GM10248 (cell line): ENCODE data around the gene KDM2A.

Source experiments
- CTCF ChIA-PET: fragments of 300-600 bp; sonication (Branson Sonifier 250); formaldehyde crosslinking; extraction: SDS; loops from one replicate; lab custom pipeline; 2021; ENCODE audit warnings: antibody characterized with exemption; lab: Yijun Ruan, JAX
- POLR2A ChIA-PET: fragments of 350-650 bp; sonication (Branson Sonifier 250); formaldehyde crosslinking; extraction: SDS; loops from one replicate; lab custom pipeline; 2020; ENCODE audit warnings: antibody characterized with exemption; lab: Yijun Ruan, JAX
- DNase-seq: peaks from one replicate; pipeline ENCODE4 v3.0.0; 2012; ENCODE audit errors: extremely low spot score
- CTCF ChIP-seq: IDR thresholded peaks from 2 replicates; pipeline ENCODE4 v1.5.1; 2012; ENCODE audit warnings: mild to moderate bottlenecking, low read depth; ENCODE audit errors: extremely low read depth, missing control alignments, control extremely low read depth

The KDM2A gene

DNA sequence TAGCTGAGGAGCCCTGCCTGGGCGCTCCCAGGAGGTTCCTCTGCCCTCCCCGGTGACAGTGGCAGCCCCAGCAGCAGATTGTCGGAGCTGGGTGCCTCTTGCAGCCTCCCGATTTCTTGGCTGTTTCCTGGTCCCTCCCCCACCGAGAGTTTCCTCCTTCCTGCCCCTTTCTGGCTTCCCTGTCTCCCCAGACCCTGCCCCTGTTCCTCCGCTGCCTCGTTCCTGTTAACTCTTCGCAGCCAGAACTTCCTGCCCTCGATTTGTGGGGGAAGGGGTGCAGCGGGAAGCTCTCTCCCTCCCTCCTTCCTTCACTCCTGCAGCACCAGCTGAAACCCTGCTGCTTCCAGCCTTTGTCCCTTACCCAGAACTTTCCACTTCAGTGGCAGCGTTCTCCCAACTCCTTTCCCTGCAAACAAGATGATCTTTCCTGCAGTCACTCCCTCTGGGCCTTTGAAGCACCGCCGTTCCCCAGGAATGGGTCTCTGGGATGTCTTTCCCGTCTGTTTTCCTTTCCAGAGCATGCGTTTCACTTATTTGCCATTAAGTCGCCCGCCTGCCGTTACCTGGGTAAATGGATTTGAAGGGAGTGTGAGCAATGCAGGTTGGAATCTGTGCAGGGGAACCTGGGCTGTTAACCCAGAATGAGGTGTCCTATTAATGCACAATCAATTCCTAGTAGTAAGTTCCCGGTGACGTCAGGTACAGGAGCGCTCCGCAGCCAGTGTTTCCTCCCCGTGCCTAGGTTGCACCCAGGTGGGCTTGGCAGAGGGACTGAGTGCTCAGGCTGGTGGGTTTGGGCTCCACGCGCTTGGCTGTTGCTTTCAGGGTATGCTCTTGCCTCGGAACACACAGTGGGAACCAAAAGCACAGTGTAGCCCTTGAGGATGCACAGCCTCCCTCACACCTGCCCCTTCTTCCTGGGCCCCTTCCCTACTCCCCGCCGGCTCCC, 151.5 kb downstream of the KDM2A start:
- no peak for DNase-seq
- ChIA-PET POLR2A (interaction anchor here (1.0 kb wide), 1 partner anchor 83 kb away, joined by 4 read pairs; the partner anchor contains the start of gene POLD4), CTCF (interaction anchor here (1.0 to 6.3 kb wide), 10 partner anchors 8 to 112 kb away, joined by 3 to 56 read pairs (median 8); partner anchors contain the start of genes ANKRD13D and POLD4)
- no peak for TF ChIP-seq CTCF

GRCh38 chr11:67271205-67271540, 152.1 kb downstream of the KDM2A start:
- no peak for TF ChIP-seq CTCF
- ChIA-PET POLR2A (interaction anchor here (1.0 to 1.1 kb wide), 2 partner anchors 82 to 176 kb away, joined by 3 to 4 read pairs; partner anchors contain the start of gene POLD4), CTCF (interaction anchor here (1.0 to 6.3 kb wide), 10 partner anchors 9 to 111 kb away, joined by 3 to 56 read pairs (median 8); partner anchors contain the start of genes ANKRD13D, CLCF1 and POLD4)

DNA sequence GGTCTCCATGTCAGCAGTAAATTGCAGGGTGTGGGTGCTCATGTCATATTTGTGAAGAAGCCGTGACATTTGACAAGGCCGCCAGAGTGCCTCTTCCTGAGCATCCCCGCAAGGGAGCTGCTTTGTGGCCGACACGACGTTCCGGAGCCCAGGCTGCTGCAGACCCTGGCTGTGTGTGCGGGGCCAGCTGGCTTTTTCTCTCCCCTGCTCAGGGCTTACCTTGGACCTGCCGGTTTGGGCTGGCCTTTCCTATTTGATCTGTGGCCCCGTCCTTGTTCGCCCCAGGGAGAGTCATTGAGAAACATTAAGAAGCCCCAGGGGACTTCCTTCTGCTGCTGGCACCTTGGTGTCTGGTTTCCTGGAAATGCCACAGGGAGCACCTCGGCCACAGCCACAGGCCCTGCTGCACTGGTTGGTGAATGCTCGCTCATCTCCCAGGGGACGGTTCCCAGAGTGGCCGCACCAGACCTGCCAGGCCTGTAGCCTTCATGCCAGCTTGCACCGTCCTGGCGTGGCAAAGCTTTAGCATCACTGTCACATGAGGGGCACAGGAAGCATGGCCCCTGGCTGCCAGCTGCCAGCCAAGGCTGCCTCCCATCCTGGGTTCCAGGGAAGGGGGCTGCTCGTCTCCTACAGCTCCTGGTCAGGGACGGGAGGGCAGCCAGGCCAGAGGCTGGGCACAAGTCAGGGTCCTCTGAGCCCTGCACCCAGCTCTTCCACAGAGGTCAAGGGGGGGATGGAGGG, 152.7 kb downstream of the KDM2A start:
- no peak for TF ChIP-seq CTCF
- ChIA-PET CTCF (interaction anchor here (0.7 to 6.3 kb wide), 15 partner anchors 9 to 120 kb away, joined by 3 to 56 read pairs (median 4); partner anchors contain the start of genes ANKRD13D, CLCF1, POLD4 and RAD9A), POLR2A (interaction anchor here (1.0 to 1.1 kb wide), 2 partner anchors 82 to 177 kb away, joined by 3 to 4 read pairs; partner anchors contain the start of gene POLD4)
- no peak for DNase-seq

More at GRCh38 chr11:67271205-67271540, 152.1 kb downstream of the KDM2A start:
- DNase-seq, result no peak

DNA sequence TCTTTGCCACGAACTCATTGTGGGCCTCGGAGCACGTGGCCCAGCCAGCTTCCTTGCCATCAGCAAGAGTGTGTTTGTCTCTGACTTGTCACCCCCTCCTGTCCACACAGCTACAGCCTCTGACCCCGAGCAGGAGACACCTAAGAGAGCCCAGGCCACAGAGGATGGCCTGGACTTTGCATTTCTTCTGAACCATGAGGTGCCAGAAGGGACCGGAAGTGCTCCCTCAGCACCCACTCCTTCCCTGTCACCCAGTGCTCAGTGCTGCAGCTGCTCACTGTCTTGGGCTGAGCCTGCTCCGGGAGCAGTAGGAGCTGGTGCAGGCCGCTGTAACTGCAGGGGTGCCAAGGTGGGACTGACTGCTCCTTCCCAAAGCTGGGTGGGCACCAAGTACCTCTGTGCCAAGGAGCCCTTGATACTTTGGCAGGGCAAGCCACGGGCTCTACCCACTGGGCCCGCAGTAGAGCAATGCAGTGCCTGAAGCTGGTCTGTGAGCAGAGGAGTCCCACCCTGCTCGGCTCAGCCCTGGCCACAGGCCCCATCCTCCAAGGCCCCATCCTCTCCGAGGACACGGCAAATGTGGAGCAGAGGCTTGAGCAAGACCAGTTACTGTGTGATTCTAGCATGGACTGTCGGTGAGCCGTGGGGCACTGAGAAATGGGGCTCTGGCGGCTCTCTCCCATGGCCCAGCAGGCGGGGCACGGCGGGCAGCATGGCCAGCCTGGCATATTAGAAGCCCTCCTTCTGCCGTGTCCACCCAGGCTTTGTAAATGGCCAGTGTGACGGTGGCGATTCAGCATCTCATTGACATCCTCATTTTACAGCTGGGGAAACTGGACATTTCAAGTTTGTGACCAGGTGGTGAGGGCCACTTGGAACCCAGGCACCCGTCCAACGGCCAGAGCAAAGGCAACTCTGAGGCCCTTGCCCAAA, 153.5 kb downstream of the KDM2A start:
- TF ChIP-seq CTCF, result no peak
- ChIA-PET CTCF (interaction anchor here (0.9 to 6.3 kb wide), 13 partner anchors 9 to 119 kb away, joined by 3 to 56 read pairs (median 5); partner anchors contain the start of genes ANKRD13D, CLCF1, POLD4 and RAD9A), POLR2A (interaction anchor here (1.1 kb wide), 1 partner anchor 178 kb away, joined by 3 read pairs; no protein-coding TSS in a partner anchor)
- peak; percentile 55 for DNase-seq

GRCh38 chr11:67273260-67273990, 154.4 kb downstream of the KDM2A start:
- POLR2A ChIA-PET, result no interaction called here
- TF ChIP-seq CTCF, result peak; percentile 2
- CTCF ChIA-PET, result interaction anchor here (1.9 to 4.0 kb wide), 3 partner anchors 11 to 109 kb away, joined by 5 to 22 read pairs (median 21); no protein-coding TSS in a partner anchor
- DNase-seq, result no peak
